ENCODE data around the gene CD3E.

- no peak for TF ChIP-seq CTCF (IDR thresholded peaks at IDR 0.05)
- no peak for TF ChIP-seq POLR2A (IDR thresholded peaks at IDR 0.05)
These were observed 44.2 kb upstream of the CD3E start for GRCh38 chr11:118260353-118260752.

All from lower leg skin (tissue), 3 donors.